Trophoblast cell (in vitro differentiated cells and primary cell): ENCODE measurements around the gene ADAMTS3.

ENCODE experiments used
- DNase-seq, 2 donors: peaks; one replicate each; pipeline ENCODE4 v3.0.0-alpha.2; 2016
- H2AFZ ChIP-seq: 2 replicates; pipeline ENCODE4 v1.6.1; 2013; ENCODE audit warnings: low read length, moderate library complexity, mild to moderate bottlenecking; ENCODE audit not compliant: insufficient read depth, poor library complexity
- H2AK5ac ChIP-seq: 2 replicates; pipeline ENCODE4 v1.6.1; 2013; ENCODE audit warnings: mild to moderate bottlenecking, low read length
- H2BK120ac ChIP-seq: 2 replicates; pipeline ENCODE4 v1.6.1; 2013; ENCODE audit warnings: low read length, mild to moderate bottlenecking, moderate library complexity; ENCODE audit not compliant: insufficient read depth, poor library complexity
- H2BK12ac ChIP-seq: 2 replicates; pipeline ENCODE4 v1.6.1; 2013; ENCODE audit warnings: mild to moderate bottlenecking, low read length, moderate library complexity
- H2BK5ac ChIP-seq: 2 replicates; pipeline ENCODE4 v1.6.1; 2013; ENCODE audit warnings: low read length, low read depth, moderate library complexity, mild to moderate bottlenecking; ENCODE audit not compliant: poor library complexity
- H3K14ac ChIP-seq: 2 replicates; pipeline ENCODE4 v1.6.1; 2013; ENCODE audit warnings: mild to moderate bottlenecking, low read length
- H3K18ac ChIP-seq: 2 replicates; pipeline ENCODE4 v1.6.1; 2013; ENCODE audit warnings: mild to moderate bottlenecking, low read length
- H3K23ac ChIP-seq: 2 replicates; pipeline ENCODE4 v1.6.1; 2013; ENCODE audit warnings: low read length
- H3K27ac ChIP-seq: 2 replicates; pipeline ENCODE4 v1.5.1; 2013; ENCODE audit warnings: low read depth, mild to moderate bottlenecking, inconsistent platforms, low read length, moderate library complexity
- H3K27me3 ChIP-seq: 2 replicates; pipeline ENCODE4 v1.6.1; 2013; ENCODE audit warnings: inconsistent platforms, mild to moderate bottlenecking, low read length, moderate library complexity; ENCODE audit not compliant: insufficient read depth
- H3K36me3 ChIP-seq, 2 experiments: 1 replicate in 1 of 2; 2 replicates in 1 of 2; pipeline ENCODE4 v1.6.1; 2013; ENCODE audit warnings: low read length in 2 of 2, mild to moderate bottlenecking in 2 of 2, moderate library complexity in 1 of 2; ENCODE audit not compliant: insufficient read depth in 2 of 2, control insufficient read depth in 1 of 2
- H3K4ac ChIP-seq: 2 replicates; pipeline ENCODE4 v1.6.1; 2013; ENCODE audit warnings: low read depth, mild to moderate bottlenecking, low read length, moderate library complexity
- H3K4me1 ChIP-seq, 2 experiments: 1 replicate in 1 of 2; 2 replicates in 1 of 2; pipeline ENCODE4 v1.6.1; 2013; ENCODE audit warnings: low read length in 2 of 2, mild to moderate bottlenecking in 2 of 2, moderate library complexity in 1 of 2; ENCODE audit not compliant: insufficient read depth in 2 of 2, control insufficient read depth in 1 of 2
- H3K4me2 ChIP-seq: 2 replicates; pipeline ENCODE4 v1.6.1; 2013; ENCODE audit warnings: inconsistent platforms, mild to moderate bottlenecking, low read length, moderate library complexity
- H3K4me3 ChIP-seq: 2 replicates; pipeline ENCODE4 v1.5.1; 2013; ENCODE audit warnings: mild to moderate bottlenecking, low read depth, low read length, inconsistent platforms
- H3K79me1 ChIP-seq: one replicate; pipeline ENCODE4 v1.6.1; 2013; ENCODE audit warnings: low read length
- H3K79me2 ChIP-seq: 2 replicates; pipeline ENCODE4 v1.6.1; 2013; ENCODE audit warnings: low read length, mild to moderate bottlenecking; ENCODE audit not compliant: control insufficient read depth, insufficient read depth, poor library complexity
- H3K9ac ChIP-seq: 2 replicates; pipeline ENCODE4 v1.6.1; 2013; ENCODE audit warnings: mild to moderate bottlenecking, low read length
- H3K9me3 ChIP-seq: 2 replicates; pipeline ENCODE4 v1.6.1; 2013; ENCODE audit warnings: low read depth, mild to moderate bottlenecking, control low read depth, inconsistent platforms, low read length; ENCODE audit not compliant: insufficient read depth
- H4K12ac ChIP-seq: 2 replicates; pipeline ENCODE4 v1.6.1; 2013; ENCODE audit warnings: low read depth, mild to moderate bottlenecking, low read length, moderate library complexity
- H4K8ac ChIP-seq: 2 replicates; pipeline ENCODE4 v1.6.1; 2013; ENCODE audit warnings: low read depth, mild to moderate bottlenecking, low read length, moderate library complexity
- H4K91ac ChIP-seq: one replicate; pipeline ENCODE4 v1.6.1; 2013; ENCODE audit warnings: low read depth, mild to moderate bottlenecking, low read length, moderate library complexity
- WGBS: extraction: QIAGEN DNeasy Blood & Tissue Kit; methylation state at CpG from one replicate; pipeline ENCODE4 v1.1.7; 2013; ENCODE audit warnings: missing lambda C conversion rate; ENCODE audit not compliant: insufficient read length, insufficient coverage; ENCODE audit errors: extremely low coverage; 5-methylcytosine and 5-hydroxymethylcytosine counted together

Gene ADAMTS3

GRCh38 chr4:72275381-72275780 lies 293.6 kb downstream of the ADAMTS3 start:
- Histone ChIP-seq H3K79me1 (no peaks in the 10 kb centered on the region), H3K27me3 (no peaks in the 10 kb centered on the region), H2AK5ac (no peak overlapping the region), H3K4me3 (no peak overlapping the region), H3K36me3 (no peaks in the 10 kb centered on the region), H2BK12ac (no peak overlapping the region), H3K18ac (no peak overlapping the region), H3K9me3 (no peaks in the 10 kb centered on the region), H3K4me1 (no peaks in the 10 kb centered on the region), H2AFZ (no peak overlapping the region), H3K14ac (no peak overlapping the region), H2BK120ac (no peak overlapping the region), H3K23ac (no peak overlapping the region), H4K12ac (no peak overlapping the region), H3K4ac (no peak overlapping the region), H4K8ac (no peak overlapping the region), H3K79me2 (no peaks in the 10 kb centered on the region), H3K4me2 (no peak overlapping the region), H4K91ac (no peak overlapping the region), H3K9ac (no peak overlapping the region), H2BK5ac (no peak overlapping the region), H3K27ac (no peak overlapping the region)
- DNase-seq = no peak
- WGBS = no CpG with 5 or more reads among the region's 1 CpG

- Histone ChIP-seq H3K79me1 (no peaks in the 10 kb centered on the region), H3K4me1 (no peaks in the 10 kb centered on the region), H3K27ac (no peak overlapping the region), H2BK12ac (no peak overlapping the region), H4K12ac (no peak overlapping the region), H3K14ac (no peak overlapping the region), H3K36me3 (no peaks in the 10 kb centered on the region), H3K9me3 (no peaks in the 10 kb centered on the region), H3K27me3 (no peaks in the 10 kb centered on the region), H3K4me3 (no peak overlapping the region), H2BK120ac (no peak overlapping the region), H3K4me2 (no peak overlapping the region), H4K8ac (no peak overlapping the region), H2AK5ac (no peak overlapping the region), H3K18ac (no peak overlapping the region), H3K79me2 (no peaks in the 10 kb centered on the region), H3K9ac (no peak overlapping the region), H4K91ac (no peak overlapping the region), H2AFZ (no peak overlapping the region), H3K4ac (no peak overlapping the region), H2BK5ac (no peak overlapping the region), H3K23ac (no peak overlapping the region)
- WGBS = no CpG with 5 or more reads among the region's 3 CpGs
- no peak for DNase-seq
These were observed 294.8 kb downstream of the ADAMTS3 start for GRCh38 chr4:72274251-72274650.

DNA sequence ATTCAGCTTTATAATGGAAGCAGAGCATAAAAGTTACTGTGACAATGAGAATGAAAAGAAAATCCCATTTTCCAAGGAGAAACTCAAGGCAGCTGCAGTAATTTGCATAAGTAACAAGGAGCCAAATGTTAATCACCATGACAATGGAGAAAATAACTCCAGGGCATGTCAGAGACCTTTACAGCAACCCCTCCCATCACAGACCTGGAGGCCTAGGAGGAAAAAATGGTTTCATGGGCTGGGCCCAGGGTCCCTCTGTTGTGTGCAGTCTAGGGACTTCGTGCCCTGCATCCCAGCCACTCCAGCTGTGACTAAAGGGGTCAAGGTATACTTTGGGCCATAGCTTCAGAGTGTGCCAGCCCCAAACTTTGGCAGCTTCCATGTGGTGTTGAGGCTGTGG lies 313.8 kb downstream of the ADAMTS3 start:
- Histone ChIP-seq H3K23ac (no peak overlapping the region), H2BK12ac (no peak overlapping the region), H3K4me1 (no peaks in the 10 kb centered on the region), H3K79me1 (no peaks in the 10 kb centered on the region), H2BK5ac (no peak overlapping the region), H3K18ac (no peak overlapping the region), H3K27ac (no peak overlapping the region), H2AFZ (no peak overlapping the region), H4K91ac (no peak overlapping the region), H3K36me3 (no peaks in the 10 kb centered on the region), H3K4me3 (no peak overlapping the region), H3K27me3 (no peaks in the 10 kb centered on the region), H3K79me2 (no peaks in the 10 kb centered on the region), H4K12ac (no peak overlapping the region), H3K9me3 (peaks cover 2% of the 10 kb centered on the region), H3K4ac (no peak overlapping the region), H4K8ac (no peak overlapping the region), H2AK5ac (no peak overlapping the region), H3K14ac (no peak overlapping the region), H3K4me2 (no peak overlapping the region), H2BK120ac (no peak overlapping the region), H3K9ac (no peak overlapping the region)
- DNase-seq = no peak
- WGBS = no CpG with 5 or more reads among the region's 1 CpG

DNA sequence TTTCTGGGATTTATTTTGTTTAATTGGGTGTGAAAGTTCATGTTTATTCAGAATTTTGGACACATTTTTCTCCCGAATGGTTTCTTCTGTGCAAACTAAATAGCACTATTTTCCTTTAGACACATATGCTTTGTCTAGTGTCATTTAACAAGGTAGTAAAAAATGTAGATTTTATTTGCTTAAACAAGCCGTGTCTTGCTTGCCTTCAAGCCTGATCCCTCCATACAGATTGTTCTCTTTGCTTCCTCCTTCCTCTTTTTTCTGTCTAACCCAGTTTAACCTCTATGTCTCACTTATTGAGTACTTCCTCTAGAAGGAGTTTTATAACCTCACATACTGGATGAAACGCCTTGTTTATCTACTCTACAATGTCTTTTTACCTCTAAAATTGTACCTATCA lies 325.4 kb downstream of the ADAMTS3 start:
- no peak overlapping the region for H3K14ac ChIP-seq
- H2AFZ ChIP-seq = no peak overlapping the region
- H4K8ac ChIP-seq = no peak overlapping the region
- no peak overlapping the region for H3K18ac ChIP-seq
- H3K27me3 ChIP-seq = no peaks in the 10 kb centered on the region
- no peak overlapping the region for H4K91ac ChIP-seq
- no peak overlapping the region for H3K4ac ChIP-seq
- H3K9me3 ChIP-seq = no peaks in the 10 kb centered on the region
- no peaks in the 10 kb centered on the region for H3K4me1 ChIP-seq
- no peak overlapping the region for H2BK5ac ChIP-seq
- H3K79me1 ChIP-seq = no peaks in the 10 kb centered on the region
- no peak for DNase-seq
- H3K23ac ChIP-seq = no peak overlapping the region
- H4K12ac ChIP-seq = no peak overlapping the region
- no peak overlapping the region for H2BK12ac ChIP-seq
- H3K4me3 ChIP-seq = no peak overlapping the region
- no peak overlapping the region for H2BK120ac ChIP-seq
- H3K4me2 ChIP-seq = no peak overlapping the region
- H2AK5ac ChIP-seq = no peak overlapping the region
- no peaks in the 10 kb centered on the region for H3K36me3 ChIP-seq
- no CpG with 5 or more reads among the region's 3 CpGs for WGBS
- no peak overlapping the region for H3K9ac ChIP-seq
- H3K79me2 ChIP-seq = no peaks in the 10 kb centered on the region
- no peak overlapping the region for H3K27ac ChIP-seq
